Measurements from ENCODE around the gene PHKA1.
"Not testable (repeated sequence)": the region's sequence is repeated elsewhere in the genome, so short reads cannot be mapped to it uniquely, and the experiment has no call there.

The PHKA1 gene

DNA sequence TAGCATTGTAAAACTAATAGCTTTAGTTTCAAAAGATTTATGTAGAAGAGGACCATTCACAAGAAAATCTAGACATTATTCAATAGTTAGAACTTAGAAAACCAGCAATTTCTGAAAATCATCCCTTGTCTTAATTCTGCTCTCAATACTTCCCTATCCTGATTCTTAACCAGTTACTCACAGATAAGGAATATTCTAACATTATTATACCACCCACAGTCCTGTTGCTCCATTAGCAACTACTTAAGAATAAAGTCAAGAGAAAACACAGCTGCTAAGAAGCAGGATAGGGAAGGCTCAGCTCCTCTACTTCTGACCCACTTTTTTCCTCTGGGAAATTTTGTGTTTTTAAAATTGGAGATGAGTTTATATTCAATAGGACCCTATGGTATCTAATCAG lies 47.7 kb downstream of the PHKA1 start:
- DNase-seq (ENCODE audit: low read depth): no peak

GRCh38 chrX:72663737-72664136 lies 50.4 kb downstream of the PHKA1 start:
- DNase-seq (ENCODE audit: low read depth): no peak

DNA sequence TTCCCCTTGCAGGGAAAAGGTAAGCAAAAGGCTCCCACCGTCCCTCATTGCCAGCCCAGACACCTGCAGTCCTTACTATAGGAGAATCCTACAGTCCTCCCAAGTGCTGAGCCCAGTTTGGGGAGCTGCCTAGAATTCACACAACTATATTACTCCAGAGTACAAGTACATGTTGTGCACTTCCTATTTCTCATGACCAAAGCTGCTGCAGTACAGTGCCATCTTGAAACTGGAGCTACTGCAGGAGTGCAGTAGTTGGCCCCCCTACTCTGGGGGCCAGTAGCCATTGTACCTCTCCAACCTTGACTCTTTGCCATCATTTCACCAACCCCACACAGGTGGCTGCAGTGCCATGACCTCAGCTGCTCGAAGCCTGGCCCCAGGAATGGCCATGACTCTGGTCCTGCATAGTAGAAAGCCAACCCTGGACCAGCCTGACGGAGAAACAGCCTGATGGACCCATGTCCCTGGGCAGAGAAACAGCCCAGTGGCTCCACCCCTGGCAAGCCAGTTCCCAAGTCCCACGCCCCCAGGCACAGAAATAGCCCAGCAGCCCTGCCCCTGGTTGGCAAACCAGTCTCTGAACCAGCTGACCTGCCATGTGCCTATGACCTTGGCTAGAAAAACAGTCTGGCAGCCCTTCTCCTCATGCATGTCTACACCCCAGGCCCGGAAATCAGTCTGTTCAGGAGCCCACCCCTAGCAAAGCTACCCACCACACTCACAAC lies 51.9 kb downstream of the PHKA1 start:
- no peak for DNase-seq (ENCODE audit: low read depth)

DNA sequence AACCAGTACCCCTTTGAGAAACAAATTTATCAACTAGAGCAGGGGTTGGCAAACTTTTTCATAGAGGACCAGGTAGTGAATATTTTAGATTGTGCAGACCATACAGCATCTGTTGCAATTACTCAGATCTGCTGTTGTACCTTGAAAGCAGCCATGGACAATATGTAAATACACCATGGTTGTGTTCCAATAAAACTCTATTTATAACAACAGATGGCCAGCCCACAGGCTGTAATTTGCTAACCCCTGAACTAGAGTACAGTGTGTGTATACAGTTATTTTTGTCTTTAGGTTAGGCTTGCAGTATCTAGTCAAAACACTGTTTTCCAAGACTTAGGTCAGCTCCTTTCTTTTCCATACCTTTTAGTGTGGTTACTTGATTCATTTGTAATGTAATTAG lies 54.4 kb downstream of the PHKA1 start:
- DNase-seq (ENCODE audit: low read depth): no peak

DNA sequence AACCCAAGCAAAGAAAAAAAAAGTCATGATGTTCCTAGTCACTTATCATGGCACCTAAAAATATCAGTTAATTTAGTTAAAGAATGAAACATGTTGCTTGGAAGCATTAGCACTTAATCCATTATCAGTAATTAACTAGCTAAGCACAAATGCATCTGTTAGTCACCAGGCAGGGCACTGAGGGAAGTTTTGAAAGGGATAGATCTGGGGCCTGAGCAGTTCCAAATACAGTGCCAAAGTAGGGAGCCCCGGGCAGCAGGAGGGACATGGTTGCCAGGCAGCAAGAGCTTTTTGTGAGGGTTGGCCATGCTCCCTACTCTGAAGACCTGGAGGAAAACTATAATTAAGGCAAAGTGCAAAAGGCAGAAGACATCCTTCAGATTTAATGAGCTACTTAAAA lies 62.0 kb downstream of the PHKA1 start:
- no peak for DNase-seq (ENCODE audit: low read depth)

DNA sequence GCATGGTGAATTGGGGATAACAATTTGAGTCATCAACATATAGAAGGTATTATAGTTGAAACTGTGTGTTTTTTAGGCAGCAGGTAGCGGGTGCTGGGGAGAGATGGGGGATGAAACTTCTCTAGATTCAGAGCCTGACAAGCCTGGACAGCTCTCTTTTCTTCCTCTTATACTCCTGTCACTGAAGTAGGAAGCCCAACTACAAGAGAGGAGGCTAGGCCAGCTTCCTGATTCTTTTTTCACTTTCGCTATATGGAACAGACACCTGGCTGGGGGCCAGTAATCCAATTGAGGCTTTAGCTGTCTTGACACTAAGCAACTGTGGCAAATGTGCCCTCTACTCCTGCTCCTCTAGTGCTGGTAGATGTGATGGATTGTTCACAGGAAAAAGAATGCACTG lies 69.2 kb downstream of the PHKA1 start:
- DNase-seq (ENCODE audit: low read depth): no peak

GRCh38 chrX:72641611-72642010 lies 72.5 kb downstream of the PHKA1 start:
- DNase-seq (ENCODE audit: low read depth): no peak

- no peak for DNase-seq (ENCODE audit: low read depth)
These were observed 78.2 kb downstream of the PHKA1 start for GRCh38 chrX:72635930-72636329.

DNA sequence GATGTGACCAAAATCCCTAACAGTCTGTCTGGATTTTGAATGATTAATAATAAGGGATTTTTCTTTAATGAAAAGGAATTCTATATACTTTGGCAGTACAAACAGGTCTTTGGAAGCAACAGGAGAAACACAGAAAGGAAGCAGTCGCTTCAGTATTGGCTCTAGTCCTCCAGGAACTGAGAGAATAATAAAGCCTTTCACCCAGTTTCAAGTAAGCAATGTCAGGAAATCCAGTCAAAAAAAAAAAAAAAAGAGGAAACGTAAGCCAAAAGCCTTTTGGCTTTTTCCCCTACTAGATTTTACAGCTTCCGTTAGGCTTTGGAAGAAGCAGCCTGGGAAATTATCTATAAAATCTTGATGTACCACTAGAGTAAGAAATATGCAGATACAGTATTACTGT lies 79.8 kb downstream of the PHKA1 start:
- no peak for DNase-seq (ENCODE audit: low read depth)

GRCh38 chrX:72630185-72630584 lies 83.9 kb downstream of the PHKA1 start:
- no peak for DNase-seq (ENCODE audit: low read depth)

- no peak for DNase-seq (ENCODE audit: low read depth)
These were observed 89.9 kb downstream of the PHKA1 start for GRCh38 chrX:72624194-72624593.

DNA sequence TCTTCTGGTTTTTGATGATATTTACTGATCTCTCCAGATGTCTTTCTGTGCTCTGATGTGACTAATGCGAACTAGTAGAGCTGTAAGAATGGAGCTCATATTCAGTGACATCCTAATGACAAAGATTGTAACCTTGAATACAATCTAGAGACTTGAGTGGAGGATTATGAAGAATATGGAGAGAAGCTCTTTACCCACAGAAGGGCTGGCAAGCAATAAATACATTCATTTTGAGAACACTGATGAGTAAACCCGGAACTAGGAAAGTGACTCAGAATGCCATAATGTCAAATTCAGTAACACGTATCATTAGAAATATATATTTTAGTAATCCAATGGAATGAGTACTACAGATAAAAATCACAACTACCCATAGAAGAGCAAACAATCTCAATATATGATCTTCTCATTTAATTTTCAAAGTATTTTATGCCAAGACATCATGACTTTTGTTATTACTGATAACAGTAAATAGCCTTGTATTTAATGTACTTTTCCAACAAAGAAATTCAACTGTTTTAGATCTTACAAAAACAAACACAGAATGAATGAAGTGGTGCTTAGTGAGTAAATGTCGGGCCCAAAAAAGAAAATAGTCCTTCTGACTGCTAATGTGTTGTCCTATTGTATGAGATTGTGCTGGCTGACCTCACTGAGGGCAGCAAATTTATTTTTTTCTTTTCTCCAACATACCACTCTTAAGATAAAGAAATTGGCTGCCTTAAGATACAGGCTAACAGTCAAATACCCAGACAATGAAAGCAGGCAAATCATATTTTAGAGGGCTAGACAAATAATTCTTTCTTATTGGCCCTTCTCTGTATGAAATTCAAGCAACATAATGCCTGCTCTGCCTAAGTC lies 92.3 kb downstream of the PHKA1 start:
- no peak for DNase-seq (ENCODE audit: low read depth)

DNA sequence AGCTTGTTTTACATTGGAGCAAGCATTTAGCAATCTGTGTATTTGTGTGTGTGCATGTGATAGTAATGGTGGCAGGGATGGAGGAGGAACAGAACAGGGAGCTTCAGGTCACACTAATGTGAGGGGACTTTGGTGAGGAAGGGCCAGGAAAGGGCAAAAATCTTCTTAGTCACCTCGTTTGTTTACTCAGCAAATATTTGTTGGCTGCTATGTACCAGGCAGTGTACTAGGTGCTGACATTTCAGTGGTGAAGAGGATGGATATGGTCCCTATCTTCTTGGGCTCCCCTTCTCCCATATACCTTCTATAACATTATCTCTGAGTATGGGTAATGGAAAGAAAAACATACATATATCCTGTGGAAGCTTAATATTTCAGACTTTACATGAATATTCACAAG lies 92.9 kb downstream of the PHKA1 start:
- no peak for DNase-seq (ENCODE audit: low read depth)

DNA sequence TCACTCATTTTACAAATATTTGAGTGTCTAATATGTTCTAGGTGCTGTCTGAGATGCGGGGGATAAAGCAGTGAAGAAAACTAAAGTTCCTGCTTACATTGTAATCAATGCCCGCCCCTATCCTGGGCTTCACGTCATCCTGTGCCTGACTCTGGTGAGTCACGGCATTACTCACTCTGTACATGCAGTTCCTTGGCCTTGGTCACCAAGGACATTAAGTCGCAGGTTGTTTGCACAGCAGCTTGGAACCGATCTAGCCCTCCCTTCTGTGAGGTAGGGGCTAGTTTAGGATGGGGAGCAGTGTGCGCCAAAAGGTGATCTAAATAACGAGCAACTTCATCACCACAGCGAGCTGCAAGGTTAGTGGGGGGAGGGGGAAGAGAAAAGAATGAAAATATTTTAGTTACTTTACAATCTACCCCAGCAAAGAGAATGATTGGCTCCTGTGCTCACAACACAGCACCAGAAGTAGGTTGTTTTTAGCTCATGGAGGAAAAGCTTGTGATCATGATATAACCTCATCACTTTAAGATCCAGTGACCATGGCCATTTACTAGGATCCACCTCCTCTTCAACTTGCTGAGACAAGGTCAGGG lies 93.5 kb downstream of the PHKA1 start:
- no peak for DNase-seq (ENCODE audit: low read depth)

GRCh38 chrX:72609313-72609712 lies 104.8 kb downstream of the PHKA1 start:
- DNase-seq (ENCODE audit: low read depth): no peak

- DNase-seq (ENCODE audit: low read depth): no peak
These were observed 109.4 kb downstream of the PHKA1 start for GRCh38 chrX:72604705-72605104.

- no peak for DNase-seq (ENCODE audit: low read depth)
These were observed 110.0 kb downstream of the PHKA1 start for GRCh38 chrX:72604112-72604511.

- not testable (repeated sequence) for DNase-seq (ENCODE audit: low read depth)
These were observed 123.1 kb downstream of the PHKA1 start for GRCh38 chrX:72591038-72591437.

DNA sequence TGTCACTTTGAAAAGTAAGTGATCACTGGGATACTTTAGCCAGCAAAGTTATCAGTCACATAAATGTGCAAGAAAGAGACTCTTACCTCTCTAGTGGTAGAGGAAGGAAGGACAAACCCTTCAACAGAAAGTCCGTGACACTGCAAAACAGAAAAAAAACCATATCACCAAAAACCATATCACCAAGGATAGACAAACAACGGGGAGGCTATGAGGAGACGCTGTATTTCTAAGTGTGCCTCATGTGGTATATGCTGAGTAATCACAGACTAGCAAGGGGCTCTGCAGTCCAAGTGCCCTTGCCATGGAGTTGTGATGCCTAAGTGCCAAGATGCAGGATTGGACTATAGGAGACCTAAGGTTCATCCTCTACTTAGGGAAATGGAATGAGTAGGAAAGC lies 129.9 kb downstream of the PHKA1 start:
- DNase-seq (ENCODE audit: low read depth): no peak

DNA sequence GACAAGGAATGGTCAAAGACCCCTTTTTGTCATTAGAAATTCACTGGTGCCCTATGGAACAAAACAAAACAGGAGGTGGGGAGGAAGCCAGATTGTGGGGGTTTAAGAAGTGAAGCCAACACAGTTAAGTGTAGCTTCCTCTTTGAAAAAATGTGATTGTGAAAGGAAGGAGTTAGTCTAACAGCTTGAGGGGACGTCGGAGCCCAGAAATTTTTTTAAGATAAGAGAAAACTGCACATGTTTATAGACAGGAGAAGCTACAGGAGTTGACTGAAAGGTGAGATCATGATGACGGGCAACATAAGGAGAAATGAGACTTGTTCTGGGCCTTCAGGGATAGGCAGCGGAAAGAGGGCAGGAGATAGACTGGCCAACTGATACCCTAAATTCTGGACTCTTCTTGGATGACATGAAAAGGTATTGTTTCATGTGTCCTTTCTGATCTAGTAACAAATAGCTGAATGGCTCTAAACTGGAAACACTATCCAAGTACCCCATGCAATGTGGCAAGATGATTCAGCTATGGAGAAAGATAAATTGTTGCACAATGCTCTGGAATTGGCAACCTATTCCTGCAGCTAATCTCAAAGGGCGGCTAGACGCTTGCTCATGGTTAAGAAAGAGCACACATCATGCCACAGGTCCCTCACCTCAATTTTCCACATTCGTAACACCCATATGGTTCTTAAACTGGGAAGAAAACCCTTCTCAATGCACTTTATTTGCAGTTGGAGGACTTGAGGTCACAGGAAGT lies 137.8 kb downstream of the PHKA1 start:
- DNase-seq (ENCODE audit: low read depth): no peak

- DNase-seq (ENCODE audit: low read depth): no peak
These were observed 141.0 kb downstream of the PHKA1 start for GRCh38 chrX:72573158-72573511.

Data from activated T-helper 1 cell treated with Interleukin-2 at 50 U/mL for 16 hours (primary cell).